ENCODE data around the gene EIF4A2.

GRCh38 chr3:186760141-186760833 lies 23.1 kb upstream of the EIF4A2 start:
- TF ChIP-seq, protein P1, sequence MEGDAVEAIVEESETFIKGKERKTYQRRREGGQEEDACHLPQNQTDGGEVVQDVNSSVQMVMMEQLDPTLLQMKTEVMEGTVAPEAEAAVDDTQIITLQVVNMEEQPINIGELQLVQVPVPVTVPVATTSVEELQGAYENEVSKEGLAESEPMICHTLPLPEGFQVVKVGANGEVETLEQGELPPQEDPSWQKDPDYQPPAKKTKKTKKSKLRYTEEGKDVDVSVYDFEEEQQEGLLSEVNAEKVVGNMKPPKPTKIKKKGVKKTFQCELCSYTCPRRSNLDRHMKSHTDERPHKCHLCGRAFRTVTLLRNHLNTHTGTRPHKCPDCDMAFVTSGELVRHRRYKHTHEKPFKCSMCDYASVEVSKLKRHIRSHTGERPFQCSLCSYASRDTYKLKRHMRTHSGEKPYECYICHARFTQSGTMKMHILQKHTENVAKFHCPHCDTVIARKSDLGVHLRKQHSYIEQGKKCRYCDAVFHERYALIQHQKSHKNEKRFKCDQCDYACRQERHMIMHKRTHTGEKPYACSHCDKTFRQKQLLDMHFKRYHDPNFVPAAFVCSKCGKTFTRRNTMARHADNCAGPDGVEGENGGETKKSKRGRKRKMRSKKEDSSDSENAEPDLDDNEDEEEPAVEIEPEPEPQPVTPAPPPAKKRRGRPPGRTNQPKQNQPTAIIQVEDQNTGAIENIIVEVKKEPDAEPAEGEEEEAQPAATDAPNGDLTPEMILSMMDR (IDR thresholded peaks at IDR 0.05; ENCODE audit: low read depth, low read length, poor library complexity, severe bottlenecking) = no peak
- no peak for TF ChIP-seq EZH2phosphoT487 (IDR thresholded peaks at IDR 0.05; ENCODE audit: borderline replicate concordance, low read length)
